ENCODE results near the gene DPP6. TPM values are rescaled to one million over a fixed set of nuclear protein-coding genes. Genes with fewer than 3 reads are reported as not detected.

The DPP6 gene
- total RNA-seq, 1 experiment from 2014 or later = not detected

GRCh38 chr7:154345093-154345492, 292.9 kb downstream of the DPP6 start:
- H3K79me2 ChIP-seq (ENCODE audit: low read depth) = no peaks in the 10 kb centered on the region
- no peaks in the 10 kb centered on the region for H3K9me2 ChIP-seq (ENCODE audit: insufficient read depth)
- TF ChIP-seq EZH2 (IDR thresholded peaks at IDR 0.05; ENCODE audit: low read depth) = no peak
- TF ChIP-seq, protein P1, sequence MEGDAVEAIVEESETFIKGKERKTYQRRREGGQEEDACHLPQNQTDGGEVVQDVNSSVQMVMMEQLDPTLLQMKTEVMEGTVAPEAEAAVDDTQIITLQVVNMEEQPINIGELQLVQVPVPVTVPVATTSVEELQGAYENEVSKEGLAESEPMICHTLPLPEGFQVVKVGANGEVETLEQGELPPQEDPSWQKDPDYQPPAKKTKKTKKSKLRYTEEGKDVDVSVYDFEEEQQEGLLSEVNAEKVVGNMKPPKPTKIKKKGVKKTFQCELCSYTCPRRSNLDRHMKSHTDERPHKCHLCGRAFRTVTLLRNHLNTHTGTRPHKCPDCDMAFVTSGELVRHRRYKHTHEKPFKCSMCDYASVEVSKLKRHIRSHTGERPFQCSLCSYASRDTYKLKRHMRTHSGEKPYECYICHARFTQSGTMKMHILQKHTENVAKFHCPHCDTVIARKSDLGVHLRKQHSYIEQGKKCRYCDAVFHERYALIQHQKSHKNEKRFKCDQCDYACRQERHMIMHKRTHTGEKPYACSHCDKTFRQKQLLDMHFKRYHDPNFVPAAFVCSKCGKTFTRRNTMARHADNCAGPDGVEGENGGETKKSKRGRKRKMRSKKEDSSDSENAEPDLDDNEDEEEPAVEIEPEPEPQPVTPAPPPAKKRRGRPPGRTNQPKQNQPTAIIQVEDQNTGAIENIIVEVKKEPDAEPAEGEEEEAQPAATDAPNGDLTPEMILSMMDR (conservative IDR thresholded peaks at IDR 0.05) = no peak
- no peaks in the 10 kb centered on the region for H3K9me3 ChIP-seq (ENCODE audit: insufficient read depth, low read depth)
- CTCF ChIA-PET = no interaction called here
- H3K4me2 ChIP-seq = no peak overlapping the region
- H3K4me1 ChIP-seq (replicated peaks; ENCODE audit: insufficient read depth) = no peaks in the 10 kb centered on the region
- no peak overlapping the region for H3K4me3 ChIP-seq
- no TSS peak for BruUV-seq (replicated peaks)
- intact Hi-C loops (cut with micrococcal nuclease; ENCODE audit: unreplicated experiment) = no loop called here
- no peaks in the 10 kb centered on the region; the same call in 1 of the 2 replicates for H4K20me1 ChIP-seq (ENCODE audit: insufficient read depth)
- H3F3A ChIP-seq (ENCODE audit: insufficient read depth, low read depth) = no peaks in the 10 kb centered on the region
- POLR2A ChIA-PET (ENCODE audit: unreplicated experiment) = no interaction called here
- H3K27me3 ChIP-seq (ENCODE audit: insufficient read depth, low read depth) = peaks cover 69% of the 10 kb centered on the region
- no peaks in the 10 kb centered on the region for H3K36me3 ChIP-seq (ENCODE audit: low read depth)
- no peak overlapping the region for H3K27ac ChIP-seq
- H2AFZ ChIP-seq = no peak overlapping the region
- DNase-seq = no peak

GRCh38 chr7:154347700-154348266, 295.6 kb downstream of the DPP6 start:
- CTCF ChIA-PET = no interaction called here
- H3K4me3 ChIP-seq = no peak overlapping the region
- no TSS peak for BruUV-seq (replicated peaks)

GRCh38 chr7:154350892-154351291, 298.7 kb downstream of the DPP6 start:
- ChIA-PET POLR2A (ENCODE audit: unreplicated experiment) (no interaction called here), CTCF (no interaction called here)
- no peak for DNase-seq
- Histone ChIP-seq H3K27ac (no peak overlapping the region), H3K4me2 (no peak overlapping the region), H3K36me3 (ENCODE audit: low read depth) (no peaks in the 10 kb centered on the region), H3K9me3 (ENCODE audit: insufficient read depth, low read depth) (0 out of 2 replicates have a peak, but pooled peaks cover 4% of the 10 kb centered on the region), H3K9me2 (ENCODE audit: insufficient read depth) (no peaks in the 10 kb centered on the region), H3K79me2 (ENCODE audit: low read depth) (no peaks in the 10 kb centered on the region), H3F3A (ENCODE audit: insufficient read depth, low read depth) (no peaks in the 10 kb centered on the region), H3K4me1 (replicated peaks; ENCODE audit: insufficient read depth) (no peaks in the 10 kb centered on the region), H4K20me1 (ENCODE audit: insufficient read depth) (no peaks in the 10 kb centered on the region; the same call in 1 of the 2 replicates), H3K4me3 (no peak overlapping the region), H3K27me3 (ENCODE audit: insufficient read depth, low read depth) (peaks cover 41% of the 10 kb centered on the region), H2AFZ (no peak overlapping the region)
- no TSS peak for BruUV-seq (replicated peaks)
- intact Hi-C loops (cut with micrococcal nuclease; ENCODE audit: unreplicated experiment) = no loop called here
- TF ChIP-seq, protein P1 (conservative IDR thresholded peaks at IDR 0.05) = no peak
- TF ChIP-seq EZH2 (IDR thresholded peaks at IDR 0.05; ENCODE audit: low read depth) = no peak

More at GRCh38 chr7:154347700-154348266, 295.6 kb downstream of the DPP6 start:
- Histone ChIP-seq H3K27me3 (ENCODE audit: insufficient read depth, low read depth) (peaks cover 54% of the 10 kb centered on the region), H3K4me1 (replicated peaks; ENCODE audit: insufficient read depth) (no peaks in the 10 kb centered on the region), H3F3A (ENCODE audit: insufficient read depth, low read depth) (no peaks in the 10 kb centered on the region), H3K36me3 (ENCODE audit: low read depth) (no peaks in the 10 kb centered on the region), H3K79me2 (ENCODE audit: low read depth) (no peaks in the 10 kb centered on the region), H4K20me1 (ENCODE audit: insufficient read depth) (no peaks in the 10 kb centered on the region; the same call in 1 of the 2 replicates), H3K9me3 (ENCODE audit: insufficient read depth, low read depth) (no peaks in the 10 kb centered on the region), H3K4me2 (no peak overlapping the region), H3K9me2 (ENCODE audit: insufficient read depth) (no peaks in the 10 kb centered on the region), H2AFZ (no peak overlapping the region), H3K27ac (no peak overlapping the region)
- no peak for TF ChIP-seq EZH2 (IDR thresholded peaks at IDR 0.05; ENCODE audit: low read depth)
- TF ChIP-seq, protein P1 (conservative IDR thresholded peaks at IDR 0.05) = no peak
- no peak for DNase-seq
- POLR2A ChIA-PET (ENCODE audit: unreplicated experiment) = no interaction called here
- intact Hi-C loops (cut with micrococcal nuclease; ENCODE audit: unreplicated experiment) = no loop called here
